M059J (cell line): ENCODE measurements around the gene CCR6. TPM values are rescaled to one million over a fixed set of nuclear protein-coding genes. Genes with fewer than 3 reads are reported as not detected.

Source experiments
- DNase-seq: peaks from one replicate; pipeline ENCODE4 v3.0.0-alpha.2; 2012; ENCODE audit warnings: low read depth
- total RNA-seq: library from RNA; depleted of rRNA; stranded (reverse); fragments of >200 nt; shearing (Covaris generic); gene quantifications from 2 replicates; pipeline ENCODE4 v1.2.3, GENCODE V29; 2014

Gene CCR6
- total RNA-seq, 1 experiment from 2014 or later: 0.57 TPM

GRCh38 chr6:167119670-167120582 lies 3.0 kb upstream of the CCR6 start:
- no peak for DNase-seq

DNA sequence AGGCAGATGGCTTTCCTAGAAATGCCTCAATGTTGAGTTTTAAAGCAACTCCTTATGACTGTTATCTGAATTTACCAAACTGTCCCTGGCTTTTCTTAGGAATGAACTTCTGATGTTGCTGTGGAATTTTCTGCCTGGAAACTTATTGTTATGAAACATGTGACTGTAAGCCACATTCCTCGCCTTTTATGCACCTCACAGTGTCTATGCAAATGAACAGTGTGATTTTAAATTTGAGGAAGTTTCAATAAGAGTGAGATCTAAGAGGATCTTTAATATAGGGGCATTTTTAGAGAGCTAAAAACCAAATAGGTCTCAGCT lies 2.4 kb upstream of the CCR6 start:
- no peak for DNase-seq

DNA sequence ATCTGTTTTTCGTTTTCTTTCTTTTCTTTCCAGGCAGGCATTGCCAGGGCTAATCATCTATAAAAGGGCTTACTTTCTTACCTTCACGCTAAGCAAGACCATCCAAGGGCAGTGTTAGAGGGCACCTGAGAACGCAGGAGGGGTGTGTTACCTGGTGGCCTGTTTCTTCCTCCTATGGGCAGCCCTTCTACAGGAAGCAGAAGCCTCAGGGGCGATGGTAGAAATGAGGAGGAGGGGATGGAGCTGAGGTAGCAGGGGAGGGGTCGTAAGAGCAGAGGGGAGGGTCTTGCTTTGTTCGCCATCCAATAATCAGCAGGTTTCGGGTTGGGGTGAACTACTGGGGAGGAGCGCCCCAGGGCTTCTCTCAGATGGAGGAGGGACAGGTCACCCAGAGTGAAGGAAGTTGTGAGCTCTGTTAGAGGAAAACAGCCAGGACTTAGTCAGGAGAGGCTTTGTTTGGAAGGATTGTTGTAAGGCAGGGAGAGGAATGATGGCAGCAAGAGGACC lies 1.5 kb upstream of the CCR6 start:
- no peak for DNase-seq

DNA sequence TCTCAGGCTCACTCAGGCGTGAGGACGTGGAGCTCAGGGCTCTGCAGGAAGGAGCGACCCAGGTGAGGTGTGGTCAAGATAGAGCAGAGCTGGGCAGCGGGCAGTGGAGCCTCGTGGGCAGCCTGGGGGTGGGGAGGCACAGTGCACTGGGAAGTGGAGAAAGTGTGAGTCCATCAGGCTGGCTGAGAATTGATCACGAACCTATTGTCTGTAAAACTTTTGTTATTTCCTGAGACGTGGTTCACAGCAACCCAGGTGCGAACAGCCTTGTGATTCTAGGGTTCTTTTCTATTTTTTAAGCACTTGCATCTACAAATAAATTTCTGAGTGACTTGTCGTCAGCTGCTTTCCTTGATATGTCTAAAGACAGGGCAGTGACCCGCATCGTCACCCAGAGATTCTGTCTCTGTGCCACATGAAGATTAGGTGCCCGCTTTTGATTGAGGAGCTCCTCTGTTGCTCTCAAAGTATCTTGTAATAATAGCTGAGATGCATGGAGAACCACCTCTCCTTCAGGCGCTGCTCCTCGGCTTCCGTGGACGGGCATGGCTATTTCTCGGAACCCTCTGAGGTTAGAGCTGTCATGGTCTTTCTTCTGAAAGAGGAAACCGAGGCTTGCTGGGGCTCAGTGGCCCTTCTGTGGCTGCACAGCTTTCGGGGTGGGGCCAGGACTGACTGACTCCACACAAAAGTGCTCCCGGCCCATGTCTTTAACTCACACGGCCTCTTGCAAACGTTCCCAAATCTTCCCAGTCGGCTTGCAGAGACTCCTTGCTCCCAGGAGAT lies 662 bp upstream of the CCR6 start:
- DNase-seq: no peak

GRCh38 chr6:167124753-167125152 lies 1.9 kb downstream of the CCR6 start:
- no peak for DNase-seq

GRCh38 chr6:167125410-167125809 lies 2.5 kb downstream of the CCR6 start:
- DNase-seq: no peak

GRCh38 chr6:167125855-167126349 lies 3.0 kb downstream of the CCR6 start:
- DNase-seq: no peak

GRCh38 chr6:167127785-167128531 lies 5.1 kb downstream of the CCR6 start:
- DNase-seq: no peak

DNA sequence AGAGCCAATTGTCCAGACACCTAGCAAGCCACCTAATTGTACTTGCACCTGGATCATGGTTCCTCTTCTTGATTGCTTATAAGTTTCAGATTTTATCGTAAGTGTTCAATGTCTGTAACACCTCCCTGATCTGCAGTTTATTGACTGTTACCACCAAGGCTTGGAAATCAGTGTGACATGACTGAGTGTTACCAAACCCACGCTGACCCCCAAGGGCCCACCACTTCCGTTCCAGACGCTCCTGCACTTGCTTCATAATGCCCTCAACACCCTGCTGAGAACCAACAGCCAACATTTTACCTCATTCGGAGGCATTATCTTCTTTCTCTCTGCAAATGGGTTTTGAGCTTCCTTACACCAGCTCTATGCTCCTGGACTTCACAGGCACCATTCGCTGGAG lies 6.3 kb downstream of the CCR6 start:
- DNase-seq: no peak

DNA sequence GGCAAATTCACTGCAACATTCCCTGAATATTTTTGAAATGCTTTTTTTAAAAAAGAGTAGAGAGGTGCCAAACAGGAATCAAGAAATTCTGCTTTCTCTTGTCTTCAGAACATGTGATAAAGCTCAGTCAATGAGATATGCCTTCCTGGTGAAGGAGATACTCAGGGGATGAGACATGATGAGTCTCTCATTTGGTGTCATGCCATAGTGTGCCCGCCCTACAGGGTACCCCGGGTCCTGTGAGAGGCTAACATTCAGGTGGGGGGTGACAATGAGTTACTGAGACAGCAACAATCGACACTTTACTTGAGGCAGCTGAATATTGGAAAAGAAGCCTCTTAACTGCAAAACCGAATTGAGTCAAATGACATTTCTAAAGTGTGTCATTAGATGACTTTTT lies 6.7 kb downstream of the CCR6 start:
- no peak for DNase-seq

DNA sequence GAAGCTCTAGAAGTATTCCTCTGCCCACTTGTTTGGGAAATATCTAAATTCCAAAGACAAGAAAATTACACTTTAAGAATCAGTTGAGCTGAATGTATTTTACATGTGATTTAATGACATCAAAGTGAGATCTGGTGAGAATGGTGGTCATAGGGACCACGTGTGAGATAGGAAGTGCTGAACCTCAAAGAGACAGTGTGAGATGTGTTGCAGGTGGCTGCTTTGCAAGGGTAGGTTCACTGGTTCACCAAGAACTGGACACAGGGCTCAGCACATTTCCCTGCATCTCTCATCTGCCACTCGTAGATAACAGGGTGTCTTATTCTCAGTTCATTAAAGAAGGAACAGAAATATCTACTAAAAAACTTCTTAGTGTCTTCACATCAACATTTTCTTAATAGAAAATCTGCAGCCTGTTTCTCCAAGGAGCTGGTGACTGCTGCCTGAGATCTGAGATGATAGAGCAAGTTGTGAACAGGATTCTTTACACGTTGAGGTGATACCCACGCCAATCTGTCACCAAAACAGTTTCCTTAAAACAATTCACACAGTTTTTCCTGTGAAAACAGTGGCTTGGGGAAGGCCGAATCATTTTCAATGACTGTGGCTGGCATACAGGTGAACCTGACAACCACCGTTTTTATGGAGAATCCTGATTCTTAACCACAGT lies 7.2 kb downstream of the CCR6 start:
- no peak for DNase-seq

DNA sequence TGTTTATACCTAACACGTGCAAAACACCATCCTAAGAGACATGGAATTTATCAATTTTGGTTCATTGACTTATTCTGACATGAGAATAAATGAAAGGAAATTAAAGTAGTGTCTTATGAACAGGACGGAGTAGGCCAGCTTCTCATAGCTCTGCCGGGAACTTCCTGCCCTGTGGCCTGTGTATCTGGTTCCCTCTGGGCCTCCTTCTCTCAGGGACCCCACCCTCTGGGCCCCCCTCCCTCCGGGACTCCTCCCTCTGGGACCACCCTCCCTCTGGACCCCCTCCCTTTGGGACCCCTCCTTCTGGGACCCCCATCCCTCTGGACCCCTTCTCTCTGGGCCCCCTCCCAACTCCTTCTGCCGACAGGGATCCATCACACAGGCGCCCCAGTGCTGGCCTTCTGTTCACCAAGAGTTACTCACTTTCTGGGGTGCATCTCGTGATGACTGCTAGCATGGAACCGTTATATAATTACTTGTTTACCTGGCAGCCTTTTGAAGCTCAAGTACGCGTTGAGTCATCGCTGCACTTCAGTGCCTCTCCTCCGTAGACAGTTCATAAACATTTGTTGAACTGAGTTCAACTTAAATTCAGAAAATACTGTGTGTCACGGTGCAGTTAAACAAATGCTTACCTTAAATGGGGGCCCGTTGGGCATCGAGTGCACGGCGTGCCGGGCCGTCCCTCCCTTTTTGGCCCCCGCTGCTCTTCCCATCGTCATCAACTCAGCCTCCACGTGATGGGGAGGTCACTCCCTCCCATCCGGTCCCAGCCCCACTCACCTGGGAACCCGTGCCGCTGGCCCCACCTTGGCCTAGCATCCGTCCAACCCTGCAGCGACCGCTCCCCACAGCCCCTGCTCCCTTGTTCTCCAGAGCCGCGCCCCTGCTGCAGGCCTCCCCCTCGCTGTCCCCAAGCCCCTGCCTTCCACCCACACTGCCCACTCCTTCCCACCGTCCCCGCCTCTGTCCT lies 8.1 kb downstream of the CCR6 start:
- DNase-seq: peak; percentile 24

- DNase-seq: peak; percentile 9
Measured at GRCh38 chr6:167134448-167135328, 11.8 kb downstream of the CCR6 start.

DNA sequence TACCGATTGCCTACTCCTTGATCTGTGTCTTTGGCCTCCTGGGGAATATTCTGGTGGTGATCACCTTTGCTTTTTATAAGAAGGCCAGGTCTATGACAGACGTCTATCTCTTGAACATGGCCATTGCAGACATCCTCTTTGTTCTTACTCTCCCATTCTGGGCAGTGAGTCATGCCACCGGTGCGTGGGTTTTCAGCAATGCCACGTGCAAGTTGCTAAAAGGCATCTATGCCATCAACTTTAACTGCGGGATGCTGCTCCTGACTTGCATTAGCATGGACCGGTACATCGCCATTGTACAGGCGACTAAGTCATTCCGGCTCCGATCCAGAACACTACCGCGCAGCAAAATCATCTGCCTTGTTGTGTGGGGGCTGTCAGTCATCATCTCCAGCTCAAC lies 13.5 kb downstream of the CCR6 start:
- DNase-seq: no peak

GRCh38 chr6:167137081-167137480 lies 14.2 kb downstream of the CCR6 start:
- no peak for DNase-seq

DNA sequence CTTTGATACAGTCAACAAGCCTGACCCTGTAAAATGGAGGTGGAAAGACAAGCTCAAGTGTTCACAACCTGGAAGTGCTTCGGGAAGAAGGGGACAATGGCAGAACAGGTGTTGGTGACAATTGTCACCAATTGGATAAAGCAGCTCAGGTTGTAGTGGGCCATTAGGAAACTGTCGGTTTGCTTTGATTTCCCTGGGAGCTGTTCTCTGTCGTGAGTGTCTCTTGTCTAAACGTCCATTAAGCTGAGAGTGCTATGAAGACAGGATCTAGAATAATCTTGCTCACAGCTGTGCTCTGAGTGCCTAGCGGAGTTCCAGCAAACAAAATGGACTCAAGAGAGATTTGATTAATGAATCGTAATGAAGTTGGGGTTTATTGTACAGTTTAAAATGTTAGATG lies 15.0 kb downstream of the CCR6 start:
- no peak for DNase-seq

- no peak for DNase-seq
Measured at GRCh38 chr6:167139761-167140160, 16.9 kb downstream of the CCR6 start.

- no peak for DNase-seq
Measured at GRCh38 chr6:167140589-167141474, 17.9 kb downstream of the CCR6 start.
